ENCODE results near the gene SRL. TPM values are rescaled to one million over a fixed set of nuclear protein-coding genes. Genes with fewer than 3 reads are reported as not detected.

SRL gene
- total and polyA plus RNA-seq, 2 donors, result 2.4 to 15.0 TPM

- WGBS, result 83% methylated on average over 7 of the region's 7 CpGs
Measured at GRCh38 chr16:4247460-4247784, 5.5 kb upstream of the SRL start.

GRCh38 chr16:4246777-4247459, 5.0 kb upstream of the SRL start:
- Histone ChIP-seq H3K4me3 (ENCODE audit: low read depth, low read length) (no peak overlapping the region), H3K4me1 (ENCODE audit: insufficient read depth) (no peaks in the 10 kb centered on the region), H3K36me3 (ENCODE audit: insufficient read depth) (no peaks in the 10 kb centered on the region), H3K27ac (ENCODE audit: low read depth) (no peak overlapping the region)
- WGBS, result 80% methylated on average over 14 of the region's 14 CpGs
- no peak for DNase-seq (ENCODE audit: extremely low spot score)

More at GRCh38 chr16:4247460-4247784, 5.5 kb upstream of the SRL start:
- no peak overlapping the region for H3K27ac ChIP-seq (ENCODE audit: low read depth)
- DNase-seq (ENCODE audit: extremely low spot score), result no peak
- no peaks in the 10 kb centered on the region for H3K36me3 ChIP-seq (ENCODE audit: insufficient read depth)
- H3K4me3 ChIP-seq (ENCODE audit: low read depth, low read length), result no peak overlapping the region
- H3K4me1 ChIP-seq (ENCODE audit: insufficient read depth), result no peaks in the 10 kb centered on the region

- DNase-seq (ENCODE audit: extremely low spot score), result no peak
- no peaks in the 10 kb centered on the region for H3K36me3 ChIP-seq (ENCODE audit: insufficient read depth)
- 43% methylated on average over 13 of the region's 13 CpGs for WGBS
- no peak overlapping the region for H3K27ac ChIP-seq (ENCODE audit: low read depth)
- H3K4me3 ChIP-seq (ENCODE audit: low read depth, low read length), result no peak overlapping the region
- H3K4me1 ChIP-seq (ENCODE audit: insufficient read depth), result no peaks in the 10 kb centered on the region
Measured at GRCh38 chr16:4245077-4245791, 3.4 kb upstream of the SRL start.

- 71% methylated on average over 10 of the region's 10 CpGs for WGBS
- H3K4me1 ChIP-seq (ENCODE audit: insufficient read depth), result no peaks in the 10 kb centered on the region
Measured at GRCh38 chr16:4244254-4245076, 2.6 kb upstream of the SRL start.

GRCh38 chr16:4241258-4241927, 487 bp downstream of the SRL start:
- WGBS, result 78% methylated on average over 17 of the region's 17 CpGs

More at GRCh38 chr16:4244254-4245076, 2.6 kb upstream of the SRL start:
- Histone ChIP-seq H3K36me3 (ENCODE audit: insufficient read depth) (no peaks in the 10 kb centered on the region), H3K27ac (ENCODE audit: low read depth) (no peak overlapping the region), H3K4me3 (ENCODE audit: low read depth, low read length) (no peak overlapping the region)
- DNase-seq (ENCODE audit: extremely low spot score), result no peak

GRCh38 chr16:4240624-4241023, 1.3 kb downstream of the SRL start:
- H3K4me1 ChIP-seq (ENCODE audit: insufficient read depth), result no peaks in the 10 kb centered on the region
- DNase-seq (ENCODE audit: extremely low spot score), result no peak
- WGBS, result 61% methylated on average over 12 of the region's 12 CpGs
- no peak overlapping the region for H3K4me3 ChIP-seq (ENCODE audit: low read depth, low read length)
- H3K36me3 ChIP-seq (ENCODE audit: insufficient read depth), result no peaks in the 10 kb centered on the region
- no peak overlapping the region for H3K27ac ChIP-seq (ENCODE audit: low read depth)

More at GRCh38 chr16:4241258-4241927, 487 bp downstream of the SRL start:
- no peak for DNase-seq (ENCODE audit: extremely low spot score)
- H3K4me1 ChIP-seq (ENCODE audit: insufficient read depth), result no peaks in the 10 kb centered on the region
- no peak overlapping the region for H3K27ac ChIP-seq (ENCODE audit: low read depth)
- H3K36me3 ChIP-seq (ENCODE audit: insufficient read depth), result no peaks in the 10 kb centered on the region
- no peak overlapping the region for H3K4me3 ChIP-seq (ENCODE audit: low read depth, low read length)

- no peak for DNase-seq (ENCODE audit: extremely low spot score)
- Histone ChIP-seq H3K36me3 (ENCODE audit: insufficient read depth) (no peaks in the 10 kb centered on the region), H3K4me1 (ENCODE audit: insufficient read depth) (no peaks in the 10 kb centered on the region), H3K27ac (ENCODE audit: low read depth) (no peak overlapping the region), H3K4me3 (ENCODE audit: low read depth, low read length) (no peak overlapping the region)
- WGBS, result 78% methylated on average over 19 of the region's 19 CpGs
Measured at GRCh38 chr16:4239682-4240175, 2.2 kb downstream of the SRL start.

GRCh38 chr16:4239020-4239419, 2.9 kb downstream of the SRL start:
- Histone ChIP-seq H3K27ac (ENCODE audit: low read depth) (no peak overlapping the region), H3K36me3 (ENCODE audit: insufficient read depth) (no peaks in the 10 kb centered on the region), H3K4me3 (ENCODE audit: low read depth, low read length) (no peak overlapping the region), H3K4me1 (ENCODE audit: insufficient read depth) (no peaks in the 10 kb centered on the region)
- DNase-seq (ENCODE audit: extremely low spot score), result no peak
- WGBS, result 64% methylated on average over 5 of the region's 5 CpGs

GRCh38 chr16:4233431-4233830, 8.4 kb downstream of the SRL start:
- H3K4me1 ChIP-seq (ENCODE audit: insufficient read depth), result no peaks in the 10 kb centered on the region
- no peak for DNase-seq (ENCODE audit: extremely low spot score)
- WGBS, result 64% methylated on average over 4 of the region's 4 CpGs
- no peaks in the 10 kb centered on the region for H3K36me3 ChIP-seq (ENCODE audit: insufficient read depth)
- no peak overlapping the region for H3K4me3 ChIP-seq (ENCODE audit: low read depth, low read length)
- no peak overlapping the region for H3K27ac ChIP-seq (ENCODE audit: low read depth)

GRCh38 chr16:4232541-4233386, 9.1 kb downstream of the SRL start:
- 62% methylated on average over 14 of the region's 14 CpGs for WGBS
- H3K4me3 ChIP-seq (ENCODE audit: low read depth, low read length), result no peak overlapping the region

GRCh38 chr16:4231886-4232285, 10.0 kb downstream of the SRL start:
- no peak for DNase-seq (ENCODE audit: extremely low spot score)
- no peaks in the 10 kb centered on the region for H3K4me1 ChIP-seq (ENCODE audit: insufficient read depth)
- no peaks in the 10 kb centered on the region for H3K36me3 ChIP-seq (ENCODE audit: insufficient read depth)
- no peak overlapping the region for H3K4me3 ChIP-seq (ENCODE audit: low read depth, low read length)
- H3K27ac ChIP-seq (ENCODE audit: low read depth), result no peak overlapping the region
- WGBS, result 88% methylated on average over 11 of the region's 11 CpGs

More at GRCh38 chr16:4232541-4233386, 9.1 kb downstream of the SRL start:
- no peak for DNase-seq (ENCODE audit: extremely low spot score)
- Histone ChIP-seq H3K36me3 (ENCODE audit: insufficient read depth) (no peaks in the 10 kb centered on the region), H3K4me1 (ENCODE audit: insufficient read depth) (no peaks in the 10 kb centered on the region), H3K27ac (ENCODE audit: low read depth) (no peak overlapping the region)

GRCh38 chr16:4231367-4231766, 10.5 kb downstream of the SRL start:
- H3K27ac ChIP-seq (ENCODE audit: low read depth), result no peak overlapping the region
- no peak overlapping the region for H3K4me3 ChIP-seq (ENCODE audit: low read depth, low read length)
- WGBS, result 68% methylated on average over 10 of the region's 10 CpGs
- no peak for DNase-seq (ENCODE audit: extremely low spot score)
- no peaks in the 10 kb centered on the region for H3K36me3 ChIP-seq (ENCODE audit: insufficient read depth)
- no peaks in the 10 kb centered on the region for H3K4me1 ChIP-seq (ENCODE audit: insufficient read depth)

GRCh38 chr16:4227040-4227332, 14.9 kb downstream of the SRL start:
- no peak for DNase-seq (ENCODE audit: extremely low spot score)
- 88% methylated on average over 2 of the region's 2 CpGs for WGBS
- H3K4me3 ChIP-seq (ENCODE audit: low read depth, low read length), result no peak overlapping the region
- no peaks in the 10 kb centered on the region for H3K4me1 ChIP-seq (ENCODE audit: insufficient read depth)
- no peak overlapping the region for H3K27ac ChIP-seq (ENCODE audit: low read depth)
- no peaks in the 10 kb centered on the region for H3K36me3 ChIP-seq (ENCODE audit: insufficient read depth)

All from urinary bladder (tissue), 4 donors.